Activated CD8-positive, alpha-beta memory T cell treated with anti-CD3 and anti-CD28 coated beads, Interleukin-2, amount 50 U/mL, for 24 hours (primary cell): ENCODE data around the gene LCE1E.

Experiments used
- DNase-seq: peaks from one replicate; pipeline ENCODE4 v3.0.0-alpha.2; 2020; ENCODE audit errors: extremely low read depth

The LCE1E gene

DNA sequence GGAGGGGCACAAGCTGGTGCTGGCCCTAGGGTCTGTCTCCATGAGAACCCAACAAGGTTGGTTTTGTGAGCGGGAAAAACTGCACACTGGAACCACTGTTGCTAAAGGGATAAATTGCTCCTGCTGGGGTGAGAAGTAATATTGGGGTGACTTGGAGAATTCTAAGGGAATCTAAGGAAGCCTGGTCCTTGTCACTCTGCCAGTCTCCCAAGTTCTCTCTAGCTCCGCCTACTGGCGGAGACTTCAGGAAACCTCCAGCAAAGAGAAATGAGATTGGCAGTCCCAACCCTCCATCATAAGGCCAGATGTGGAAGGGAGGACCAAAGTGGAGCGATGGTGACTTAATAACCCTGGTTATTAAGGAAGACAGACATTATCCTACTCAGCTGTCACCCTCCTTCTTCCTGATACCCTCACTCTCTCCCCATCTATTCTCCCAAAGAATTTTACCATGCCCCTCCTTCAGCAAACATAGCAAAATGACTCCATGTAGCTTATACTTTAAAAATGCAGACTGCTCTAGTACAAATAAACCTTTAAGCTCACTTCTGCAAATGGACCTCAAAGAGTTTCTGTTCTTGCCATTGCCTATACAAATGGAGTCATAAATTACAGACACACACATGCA lies 8.4 kb upstream of the LCE1E start:
- DNase-seq = no peak

DNA sequence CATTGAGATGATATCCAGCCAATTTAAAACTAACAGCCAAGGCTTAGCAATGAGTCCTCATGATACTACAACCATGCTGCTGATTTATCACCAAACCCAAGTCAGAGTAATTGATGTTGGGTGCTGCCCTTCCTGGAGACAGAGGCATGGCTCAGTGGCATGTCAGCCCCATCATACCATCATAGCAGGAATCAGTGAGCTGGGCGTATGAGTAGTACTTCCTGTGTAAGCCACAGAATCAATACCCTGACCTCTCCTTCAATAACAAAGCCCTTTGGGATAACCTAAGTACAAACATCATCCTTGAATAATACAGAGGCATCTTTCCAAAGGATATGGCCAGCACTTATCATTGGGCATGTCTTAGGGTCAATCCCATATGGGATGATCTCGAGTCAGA lies 3.0 kb upstream of the LCE1E start:
- DNase-seq = no peak

DNA sequence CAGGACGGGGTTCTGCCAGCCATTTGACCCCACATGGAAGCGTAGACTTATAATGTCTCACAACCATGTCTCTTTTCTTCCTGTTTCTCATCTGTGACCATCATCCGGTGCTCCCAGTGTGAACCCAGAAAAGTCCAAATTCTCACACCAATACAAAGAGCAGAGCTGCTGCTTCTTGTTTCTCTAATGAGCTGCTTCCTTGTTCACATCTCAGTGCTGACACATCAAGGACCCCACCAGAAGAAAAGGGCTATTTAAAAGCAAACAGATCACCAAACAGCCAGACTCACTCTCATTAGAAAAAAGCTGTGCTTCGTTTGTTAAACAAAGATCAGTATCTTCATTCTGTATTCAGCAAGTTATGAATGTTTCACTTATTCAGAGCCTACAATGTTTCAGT lies 9.6 kb downstream of the LCE1E start:
- no peak for DNase-seq

DNA sequence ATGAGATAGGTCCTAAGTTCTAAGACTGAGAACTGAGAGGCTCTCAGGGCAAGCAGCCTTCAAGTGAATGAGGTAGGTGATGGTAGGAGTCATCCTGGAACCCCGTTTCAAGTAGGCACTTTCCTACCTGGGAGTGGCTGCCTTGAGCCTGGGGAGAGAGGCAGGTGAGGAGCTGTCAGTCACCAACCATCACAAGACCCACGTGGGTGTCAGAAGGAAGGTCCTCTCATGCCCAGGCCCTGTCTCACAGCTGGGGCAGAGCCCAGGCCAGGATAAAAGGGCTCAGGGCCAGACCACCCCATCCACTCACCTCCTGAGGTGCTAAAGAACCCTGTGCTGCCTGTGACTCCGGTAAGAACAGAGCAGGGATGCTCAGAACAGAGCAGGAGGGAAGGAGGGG lies 10.4 kb downstream of the LCE1E start, which contains the start of gene LCE1D:
Gene LCE1D, plus strand, starts transcription at position 301 of the 400 bp plus-strand sequence. CDS start 1,074 bp downstream, outside the sequence.
- no peak for DNase-seq

DNA sequence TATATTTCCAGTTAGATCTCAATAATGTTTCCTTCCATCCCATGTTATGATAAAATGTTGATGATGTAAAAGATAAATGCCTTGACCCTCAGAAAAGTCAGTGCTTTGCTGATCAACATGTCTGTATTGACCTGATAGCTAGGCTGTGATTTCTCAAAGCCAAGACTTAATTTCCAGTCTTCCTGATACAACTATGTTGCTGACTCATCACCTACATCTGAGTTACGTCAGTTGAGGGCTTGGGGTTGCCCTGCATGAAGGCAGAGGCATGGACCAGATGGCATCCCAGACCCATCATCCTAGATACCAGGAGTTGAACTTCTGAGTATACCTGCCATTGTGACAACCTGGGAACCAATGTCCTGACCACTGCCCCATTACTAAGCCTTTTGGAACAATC lies 15.3 kb downstream of the LCE1E start:
- DNase-seq = no peak

DNA sequence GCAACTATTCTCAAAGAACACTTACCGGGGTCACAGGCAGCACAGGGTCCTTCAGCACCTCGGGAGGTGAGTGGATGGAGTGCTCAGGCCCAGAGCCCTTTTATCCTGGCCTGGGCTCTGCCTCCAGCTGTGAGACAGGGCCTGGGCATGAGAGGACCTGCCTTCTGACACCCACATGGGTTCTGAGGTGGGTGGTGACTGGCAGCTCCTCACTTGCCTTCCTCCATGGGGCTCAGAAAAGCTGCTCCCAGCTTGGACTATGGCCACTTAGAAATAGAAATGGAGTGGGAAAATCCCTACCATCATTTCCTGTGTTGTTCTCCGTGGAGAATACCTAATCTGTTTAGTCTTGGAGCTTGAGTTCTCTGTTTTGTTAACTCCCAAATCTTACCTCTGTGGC lies 20.5 kb downstream of the LCE1E start, which contains the start of gene LCE1C:
Gene LCE1C, minus strand, starts transcription at position 76 of the 400 bp plus-strand sequence. CDS start 1,173 bp downstream, outside the sequence.
- no peak for DNase-seq

DNA sequence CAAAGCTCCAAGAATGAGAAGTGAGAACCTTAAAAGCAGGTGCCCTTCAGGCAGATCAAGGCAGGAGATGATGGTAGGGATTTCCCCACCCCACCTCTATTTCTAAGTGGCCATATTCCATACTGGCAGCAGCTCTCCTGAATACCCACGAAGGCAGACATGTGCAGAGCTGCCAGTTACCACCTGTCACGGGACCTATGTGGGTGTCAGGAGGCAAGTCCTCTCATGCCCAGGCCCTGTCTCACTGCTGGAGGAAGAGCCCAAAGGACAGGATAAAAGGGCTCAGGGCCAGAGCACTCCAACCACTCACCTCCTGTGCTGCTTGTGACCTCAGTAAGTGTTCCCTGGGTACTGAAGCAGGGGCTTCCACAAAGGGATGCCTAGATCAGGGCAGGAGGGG lies 25.0 kb downstream of the LCE1E start:
- DNase-seq = no peak

DNA sequence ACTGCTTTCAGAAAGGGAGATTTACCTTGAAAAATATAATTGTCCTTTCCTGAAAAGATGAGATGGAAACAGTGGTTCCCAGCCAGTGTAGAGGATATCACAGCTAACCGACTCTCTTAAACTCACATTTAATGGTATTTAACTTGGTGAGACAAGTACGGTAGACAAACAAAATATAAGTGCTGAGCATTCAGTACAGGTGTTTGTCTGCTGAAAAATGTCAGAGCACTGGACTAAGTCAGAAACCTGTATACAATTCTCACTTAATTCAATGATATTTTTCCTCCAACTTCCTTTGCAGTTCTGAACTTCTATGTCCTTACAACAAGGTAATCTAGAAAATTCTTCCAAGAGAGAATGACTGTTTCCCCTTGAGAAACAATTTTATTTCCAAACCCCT lies 25.6 kb downstream of the LCE1E start, which contains the start of gene LCE1B:
Gene LCE1B, plus strand, starts transcription at position 301 of the 400 bp plus-strand sequence. CDS start 476 bp downstream, outside the sequence.
- no peak for DNase-seq

DNA sequence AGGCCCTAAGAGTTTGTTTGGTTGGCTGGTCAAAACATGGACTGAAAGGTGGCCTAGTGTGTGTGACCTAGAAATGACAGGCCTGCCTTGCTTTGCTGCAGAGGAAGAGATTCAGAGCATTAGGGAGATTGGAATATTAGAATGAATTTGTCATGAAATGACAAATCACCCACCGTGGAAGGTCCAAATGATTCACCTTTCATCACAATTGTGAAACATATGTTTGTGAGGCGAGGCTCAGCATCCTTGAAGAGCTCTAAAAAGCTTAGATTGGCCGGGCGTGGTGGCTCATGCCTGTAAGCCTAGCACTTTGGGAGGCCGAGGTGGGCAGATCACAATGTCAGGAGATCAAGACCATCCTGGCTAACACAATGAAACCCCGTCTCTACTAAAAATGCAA lies 31.3 kb downstream of the LCE1E start:
- DNase-seq = no peak

DNA sequence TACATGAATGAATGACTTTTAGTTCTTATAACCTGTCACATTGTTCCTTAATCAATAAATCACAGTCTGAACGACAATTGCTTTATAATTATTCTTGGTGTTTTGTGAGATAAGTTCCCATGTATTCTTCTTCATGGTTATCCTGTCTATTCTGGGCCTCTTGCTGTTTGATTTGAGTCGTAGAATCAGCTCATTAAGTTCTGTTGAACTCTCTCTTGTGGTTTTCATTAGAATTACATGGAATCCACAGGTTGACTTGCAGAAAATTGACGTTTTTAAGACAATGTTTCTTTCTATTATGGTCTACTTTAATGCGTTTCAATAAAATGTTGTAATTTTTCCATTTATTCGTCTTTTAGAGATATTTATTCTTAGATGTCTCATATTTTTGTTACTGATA lies 37.2 kb downstream of the LCE1E start:
- no peak for DNase-seq

DNA sequence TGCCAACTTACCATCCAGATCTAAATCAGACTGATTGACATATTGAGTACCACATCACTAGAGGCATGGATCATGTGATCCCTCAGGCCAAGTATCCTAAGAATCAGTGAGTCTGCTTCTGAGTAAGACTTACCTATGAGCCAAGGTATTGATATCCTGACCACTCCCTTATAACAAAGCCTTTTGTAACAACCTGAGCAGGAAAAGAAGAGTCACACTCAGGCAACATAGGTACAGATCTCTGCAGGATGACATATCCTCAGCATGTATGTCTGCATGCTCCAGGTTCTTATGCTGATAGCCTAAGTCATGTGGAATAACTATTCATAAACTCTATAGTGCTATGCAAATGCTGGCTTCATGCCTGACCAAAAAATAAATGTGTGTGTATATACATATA lies 38.9 kb downstream of the LCE1E start:
- no peak for DNase-seq

DNA sequence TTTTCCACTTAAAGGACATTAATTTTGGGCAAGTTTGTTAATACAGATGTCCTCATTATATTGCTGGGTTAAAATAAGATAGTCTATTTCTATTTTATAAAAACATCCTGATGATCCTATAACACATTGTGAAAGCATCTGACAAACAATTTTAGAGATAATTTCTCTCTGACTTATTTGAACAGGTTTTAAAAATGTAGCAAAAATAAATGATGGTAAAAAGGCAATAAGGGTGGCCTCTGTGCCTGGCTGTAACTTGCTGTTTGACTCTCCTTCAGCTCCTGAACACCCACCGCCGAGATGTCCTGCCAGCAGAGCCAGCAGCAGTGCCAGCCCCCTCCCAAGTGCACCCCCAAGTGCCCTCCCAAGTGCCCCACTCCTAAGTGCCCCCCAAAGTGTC lies 41.1 kb downstream of the LCE1E start, which contains the start of gene LCE1A:
Gene LCE1A, plus strand, starts transcription at position 301 of the 400 bp plus-strand sequence. Its CDS starts 0 bp downstream, at position 301.
- DNase-seq = no peak

DNA sequence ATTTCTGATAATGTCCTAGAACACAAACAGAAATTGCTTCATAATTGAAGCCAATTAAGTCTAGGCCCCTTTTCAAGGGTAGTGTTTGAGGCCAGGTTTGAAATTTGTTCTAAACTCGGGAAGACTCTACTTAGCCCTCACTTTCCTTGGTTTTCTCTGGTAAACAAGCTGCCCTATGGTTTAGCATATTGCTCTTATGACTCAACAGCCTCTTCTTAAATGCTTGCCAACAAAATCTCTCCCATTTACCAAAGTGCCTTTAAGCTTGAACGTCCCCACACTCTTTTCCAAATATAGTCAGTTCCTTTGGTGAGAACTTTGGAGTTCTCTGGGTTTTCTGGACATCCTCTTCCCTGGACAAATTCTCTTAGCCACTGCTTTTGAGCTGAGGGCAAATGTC lies 50.8 kb downstream of the LCE1E start:
- no peak for DNase-seq
